Stimulated activated effector memory CD8-positive, alpha-beta T cell treated with anti-CD3 and anti-CD28 coated beads, Interleukin-12 subunit alpha, Interleukin-12 subunit beta, amount 100 ng/mL, for 72 hours (primary cell): Measurements from ENCODE around the gene DGKH.
"Not testable (repeated sequence)": the region's sequence is repeated elsewhere in the genome, so short reads cannot be mapped to it uniquely, and the experiment has no call there.

Experiments used
- ATAC-seq: fragments of 150-1000 bp; cut with Tn5 transposase; 2 replicates; pipeline ENCODE4 v1.10.0; 2021
- DNase-seq, 2 donors: peaks; one replicate each; pipeline ENCODE4 v3.0.0; 2021 to 2022; ENCODE audit warnings: low spot score in 2 of 2
- H3K27ac Mint-ChIP-seq: one replicate; pipeline ENCODE4 v1.8.0; 2022; ENCODE audit warnings: mild to moderate bottlenecking, mixed read lengths
- H3K36me3 Mint-ChIP-seq: one replicate; pipeline ENCODE4 v1.8.0; 2022; ENCODE audit warnings: mild to moderate bottlenecking, mixed read lengths
- H3K4me1 Mint-ChIP-seq: one replicate; pipeline ENCODE4 v1.8.0; 2022; ENCODE audit warnings: mixed read lengths
- H3K4me3 Mint-ChIP-seq: one replicate; pipeline ENCODE4 v1.8.0; 2022; ENCODE audit warnings: mild to moderate bottlenecking, mixed read lengths
- H3K9me3 Mint-ChIP-seq: one replicate; pipeline ENCODE4 v1.8.0; 2022; ENCODE audit warnings: mixed read lengths

Gene DGKH

GRCh38 chr13:42146359-42146758 is 97.9 kb downstream of the DGKH start:
- Mint-ChIP-seq H3K36me3 (no peaks in the 10 kb centered on the region), H3K9me3 (no peaks in the 10 kb centered on the region), H3K27ac (no peak overlapping the region), H3K4me3 (no peak overlapping the region), H3K4me1 (peaks cover 15% of the 10 kb centered on the region)
- no peak for ATAC-seq
- no peak for DNase-seq

GRCh38 chr13:42148538-42148937 is 100.1 kb downstream of the DGKH start:
- Mint-ChIP-seq H3K27ac (no peak overlapping the region), H3K36me3 (no peaks in the 10 kb centered on the region), H3K9me3 (no peaks in the 10 kb centered on the region), H3K4me1 (peaks cover 15% of the 10 kb centered on the region), H3K4me3 (no peak overlapping the region)
- DNase-seq (no peak), ATAC-seq (peak; percentile 32)

DNA sequence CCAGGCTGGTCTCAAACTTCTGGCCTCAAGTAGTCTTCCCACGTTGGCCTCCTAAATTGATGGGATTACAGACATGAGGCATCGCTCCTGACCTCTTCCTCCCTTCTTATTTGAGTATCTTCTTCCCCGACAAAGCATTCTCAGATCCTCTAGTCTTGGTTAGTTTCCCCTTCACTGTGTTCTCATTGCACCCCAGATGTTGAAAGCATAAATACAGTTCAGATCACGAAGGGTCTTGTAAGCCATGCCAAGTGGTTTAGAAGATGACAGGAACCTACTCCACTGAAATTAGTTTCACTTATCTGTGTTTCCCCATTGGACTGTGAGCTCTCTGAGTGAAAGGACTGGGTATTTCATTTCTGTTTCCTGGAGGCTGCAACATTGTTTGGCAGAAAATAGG is 100.7 kb downstream of the DGKH start:
- Mint-ChIP-seq H3K4me3 (no peak overlapping the region), H3K9me3 (no peaks in the 10 kb centered on the region), H3K27ac (no peak overlapping the region), H3K36me3 (no peaks in the 10 kb centered on the region), H3K4me1 (peaks cover 15% of the 10 kb centered on the region)
- no peak for DNase-seq
- no peak for ATAC-seq

GRCh38 chr13:42151781-42152180 is 103.3 kb downstream of the DGKH start:
- Mint-ChIP-seq H3K4me3 (no peak overlapping the region), H3K27ac (no peak overlapping the region)

GRCh38 chr13:42152495-42152894 is 104.0 kb downstream of the DGKH start:
- ATAC-seq (no peak), DNase-seq (no peak)
- H3K36me3 Mint-ChIP-seq = peaks cover 13% of the 10 kb centered on the region
- H3K27ac Mint-ChIP-seq = no peak overlapping the region
- no peaks in the 10 kb centered on the region for H3K9me3 Mint-ChIP-seq
- no peak overlapping the region for H3K4me3 Mint-ChIP-seq
- peaks cover 9% of the 10 kb centered on the region for H3K4me1 Mint-ChIP-seq

More at GRCh38 chr13:42151781-42152180, 103.3 kb downstream of the DGKH start:
- ATAC-seq (peak; percentile 71), DNase-seq (no peak)
- H3K36me3 Mint-ChIP-seq = peaks cover 13% of the 10 kb centered on the region
- no peaks in the 10 kb centered on the region for H3K9me3 Mint-ChIP-seq
- H3K4me1 Mint-ChIP-seq = peaks cover 13% of the 10 kb centered on the region

- ATAC-seq (no peak), DNase-seq (no peak)
- H3K4me3 Mint-ChIP-seq = no peak overlapping the region
- peaks cover 16% of the 10 kb centered on the region for H3K36me3 Mint-ChIP-seq
- H3K9me3 Mint-ChIP-seq = no peaks in the 10 kb centered on the region
- H3K4me1 Mint-ChIP-seq = peaks cover 5% of the 10 kb centered on the region
- peak overlapping the region; percentile 21 for H3K27ac Mint-ChIP-seq
Observed at GRCh38 chr13:42153199-42154113, 105.0 kb downstream of the DGKH start.

DNA sequence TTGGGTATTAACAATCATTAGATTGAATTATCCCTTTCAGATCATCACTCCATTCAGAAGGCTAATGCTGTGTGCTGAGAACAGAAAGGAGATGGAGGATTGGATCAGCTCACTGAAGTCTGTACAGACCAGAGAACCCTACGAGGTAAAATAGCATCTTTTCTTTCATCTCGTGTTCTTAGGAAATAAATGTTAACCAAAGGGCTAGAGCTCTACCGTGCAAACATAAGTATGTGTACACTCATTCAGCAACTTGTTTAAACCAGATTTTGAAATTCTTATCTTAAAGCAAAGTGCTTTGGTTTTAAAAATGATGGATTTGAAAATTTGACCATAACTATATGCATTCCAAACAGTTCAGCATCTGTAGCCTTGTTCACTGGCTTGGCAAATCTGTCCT is 106.8 kb downstream of the DGKH start:
- Mint-ChIP-seq H3K4me1 (no peaks in the 10 kb centered on the region), H3K9me3 (no peaks in the 10 kb centered on the region), H3K36me3 (peaks cover 22% of the 10 kb centered on the region), H3K27ac (no peak overlapping the region), H3K4me3 (no peak overlapping the region)
- ATAC-seq (no peak), DNase-seq (no peak)

DNA sequence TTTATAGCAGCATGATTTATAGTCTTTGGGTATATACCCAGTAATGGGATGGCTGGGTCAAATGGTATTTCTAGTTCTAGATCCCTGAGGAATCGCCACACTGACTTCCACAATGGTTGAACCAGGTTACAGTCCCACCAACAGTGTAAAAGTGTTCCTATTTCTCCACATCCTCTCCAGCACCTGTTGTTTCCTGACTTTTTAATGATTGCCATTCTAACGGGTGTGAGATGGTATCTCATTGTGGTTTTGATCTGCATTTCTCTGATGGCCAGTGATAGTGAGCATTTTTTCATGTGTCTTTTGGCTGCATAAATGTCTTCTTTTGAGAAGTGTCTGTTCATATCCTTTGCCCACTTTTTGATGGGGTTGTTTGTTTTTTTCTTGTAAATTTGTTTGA is 114.9 kb downstream of the DGKH start:
- not testable (repeated sequence) for H3K4me1 Mint-ChIP-seq, H3K27ac Mint-ChIP-seq, H3K4me3 Mint-ChIP-seq, DNase-seq, H3K9me3 Mint-ChIP-seq, ATAC-seq
- peaks cover 38% of the 10 kb centered on the region for H3K36me3 Mint-ChIP-seq

DNA sequence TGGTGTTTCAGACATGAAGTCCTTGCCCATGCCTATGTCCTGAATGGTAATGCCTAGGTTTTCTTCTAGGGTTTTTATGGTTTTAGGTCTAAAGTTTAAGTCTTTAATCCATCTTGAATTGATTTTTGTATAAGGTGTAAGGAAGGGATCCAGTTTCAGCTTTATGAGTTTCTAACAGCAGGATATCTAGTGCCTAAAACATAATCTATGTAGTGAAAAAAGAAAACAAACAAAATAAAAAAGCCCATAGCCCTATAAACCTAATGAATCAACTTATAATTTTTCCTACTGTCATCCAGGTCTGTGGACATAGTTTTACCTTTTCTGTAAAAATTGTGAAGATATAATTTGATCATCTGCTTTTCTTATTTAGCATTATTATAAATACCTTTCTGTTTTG is 115.5 kb downstream of the DGKH start:
- ATAC-seq, H3K4me3 Mint-ChIP-seq, H3K4me1 Mint-ChIP-seq, H3K9me3 Mint-ChIP-seq, H3K27ac Mint-ChIP-seq, DNase-seq: not testable (repeated sequence)
- peaks cover 40% of the 10 kb centered on the region for H3K36me3 Mint-ChIP-seq

- Mint-ChIP-seq H3K4me3 (no peak overlapping the region), H3K36me3 (peaks cover 47% of the 10 kb centered on the region), H3K9me3 (no peaks in the 10 kb centered on the region), H3K4me1 (no peaks in the 10 kb centered on the region), H3K27ac (no peak overlapping the region)
- DNase-seq (no peak), ATAC-seq (no peak)
Observed at GRCh38 chr13:42164557-42165125, 116.2 kb downstream of the DGKH start.

DNA sequence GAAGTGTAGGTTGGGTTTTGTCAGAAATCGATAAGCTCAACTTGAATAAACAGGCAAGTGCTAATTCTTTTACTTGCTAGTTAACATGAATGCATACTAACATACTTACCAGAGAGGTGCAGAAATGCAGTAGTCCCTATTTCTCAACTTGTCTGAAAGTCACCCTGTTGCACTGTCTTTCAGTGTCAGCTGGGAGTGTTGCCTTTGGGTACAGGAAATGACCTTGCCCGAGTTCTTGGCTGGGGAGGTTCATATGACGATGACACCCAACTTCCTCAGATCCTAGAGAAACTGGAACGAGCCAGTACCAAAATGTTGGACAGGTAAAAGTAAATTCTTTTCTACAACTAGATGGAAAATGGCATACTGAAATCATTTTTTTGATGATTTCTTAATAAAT is 120.0 kb downstream of the DGKH start:
- DNase-seq (no peak), ATAC-seq (no peak)
- Mint-ChIP-seq H3K9me3 (no peaks in the 10 kb centered on the region), H3K36me3 (peaks cover 37% of the 10 kb centered on the region), H3K4me1 (no peaks in the 10 kb centered on the region), H3K4me3 (no peak overlapping the region), H3K27ac (no peak overlapping the region)

DNA sequence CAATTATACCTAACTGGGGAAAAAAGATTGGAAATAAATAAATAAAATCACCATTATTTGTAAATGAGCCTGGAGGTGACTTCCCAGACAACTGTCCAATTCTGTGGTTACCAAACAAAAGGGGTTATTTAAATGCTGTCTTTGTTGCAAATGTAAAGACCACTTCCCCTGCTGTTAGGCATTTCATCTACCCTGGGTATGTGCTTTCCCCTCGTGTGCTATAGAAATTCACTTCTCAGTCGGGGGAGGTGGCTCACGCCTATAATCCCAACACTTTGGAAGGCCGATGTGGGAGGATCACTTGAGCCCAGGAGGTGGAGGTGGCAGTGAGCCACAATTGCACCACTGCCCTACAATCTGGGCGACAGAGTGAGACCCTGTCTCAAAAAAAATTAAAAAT is 121.6 kb downstream of the DGKH start:
- no peaks in the 10 kb centered on the region for H3K4me1 Mint-ChIP-seq
- ATAC-seq = no peak
- peaks cover 52% of the 10 kb centered on the region for H3K36me3 Mint-ChIP-seq
- no peak overlapping the region for H3K4me3 Mint-ChIP-seq
- H3K27ac Mint-ChIP-seq = no peak overlapping the region
- H3K9me3 Mint-ChIP-seq = no peaks in the 10 kb centered on the region
- no peak for DNase-seq

GRCh38 chr13:42173789-42174343 is 125.4 kb downstream of the DGKH start:
- ATAC-seq (no peak), DNase-seq (no peak)
- H3K27ac Mint-ChIP-seq = no peak overlapping the region
- H3K9me3 Mint-ChIP-seq = no peaks in the 10 kb centered on the region
- no peaks in the 10 kb centered on the region for H3K4me1 Mint-ChIP-seq
- H3K36me3 Mint-ChIP-seq = peaks cover 50% of the 10 kb centered on the region
- H3K4me3 Mint-ChIP-seq = no peak overlapping the region

DNA sequence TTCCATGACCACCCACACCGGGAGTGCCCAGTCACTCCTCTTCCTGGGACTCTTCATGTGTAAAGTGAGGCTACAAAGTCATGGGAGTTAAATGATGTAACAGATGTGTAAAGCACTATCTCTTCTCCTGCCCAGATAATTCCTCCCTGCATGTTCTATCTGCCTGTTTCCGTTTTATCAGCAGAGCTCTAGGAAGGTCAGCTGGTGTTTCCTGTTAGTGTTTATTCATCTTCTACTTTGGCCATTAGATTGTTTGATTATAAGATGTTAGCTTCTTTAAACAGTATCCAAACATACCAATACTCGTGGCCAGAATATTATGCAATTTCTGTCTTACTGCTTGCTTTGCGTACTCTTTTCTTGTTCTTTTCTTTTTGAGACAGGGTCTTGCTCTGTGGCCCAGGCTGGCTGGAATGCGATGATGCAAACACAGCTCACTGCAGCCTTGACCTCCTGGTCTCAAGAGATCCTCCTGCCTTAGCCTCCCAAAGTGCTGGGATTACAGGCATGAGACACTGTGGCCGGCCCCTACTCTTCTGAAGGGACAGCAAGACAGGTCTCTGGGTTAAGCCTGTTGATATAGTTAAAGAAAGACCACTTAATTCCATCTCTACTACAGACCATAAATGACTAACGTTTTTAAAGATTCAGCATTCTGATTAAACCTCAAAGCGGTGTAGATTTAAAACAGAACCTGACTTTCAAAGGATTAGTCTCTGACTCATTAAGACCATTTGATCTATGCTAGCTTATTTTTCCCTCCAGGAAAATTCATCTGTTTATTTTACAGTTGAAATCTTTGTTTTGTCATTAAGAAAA is 126.1 kb downstream of the DGKH start:
- no peak for DNase-seq

DNA sequence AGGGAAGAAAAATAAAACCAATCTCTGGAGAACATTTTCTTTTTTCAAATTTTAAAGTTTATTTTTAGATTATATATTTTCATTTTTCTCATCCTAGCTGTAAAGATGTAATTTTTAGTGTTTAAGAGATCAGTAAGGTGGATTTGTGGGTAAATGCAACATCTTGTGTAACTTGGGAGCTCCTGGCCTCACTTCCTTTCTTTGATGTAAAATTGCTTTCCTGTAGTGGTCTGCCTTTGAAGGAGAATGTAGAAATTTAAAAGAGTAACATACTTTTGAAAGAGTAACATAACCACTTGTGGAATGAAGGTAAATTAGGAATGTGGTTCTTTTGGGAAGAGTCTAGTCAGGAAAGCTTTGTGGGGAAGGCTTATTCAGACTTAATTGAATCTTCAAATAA is 127.8 kb downstream of the DGKH start:
- Mint-ChIP-seq H3K4me3 (no peak overlapping the region), H3K27ac (no peak overlapping the region), H3K36me3 (peaks cover 40% of the 10 kb centered on the region), H3K9me3 (no peaks in the 10 kb centered on the region), H3K4me1 (no peaks in the 10 kb centered on the region)
- DNase-seq (no peak), ATAC-seq (no peak)

More for the DNA sequence above, 126.1 kb downstream of the DGKH start:
- no peak overlapping the region for H3K27ac Mint-ChIP-seq
- no peaks in the 10 kb centered on the region for H3K9me3 Mint-ChIP-seq
- ATAC-seq = no peak
- no peaks in the 10 kb centered on the region for H3K4me1 Mint-ChIP-seq
- peaks cover 44% of the 10 kb centered on the region for H3K36me3 Mint-ChIP-seq
- no peak overlapping the region for H3K4me3 Mint-ChIP-seq
